Measurements from ENCODE around the gene NDUFA7.
"Not testable (repeated sequence)": the region's sequence is repeated elsewhere in the genome, so short reads cannot be mapped to it uniquely, and the experiment has no call there.

Gene NDUFA7

GRCh38 chr19:8321067-8321985 lies at the start of gene NDUFA7, which contains the start of gene RPS28:
NDUFA7 (minus strand) TSS chr19:8321375; CDS start chr19:8321358, 17 bp downstream.
RPS28 (plus strand) TSS chr19:8321496; CDS start chr19:8321531, 35 bp downstream.
- DNase-seq (ENCODE audit: low read depth in 2 of 2), result peak; percentile 95 to 97

- no peak for DNase-seq (ENCODE audit: low read depth in 2 of 2)
Measured at GRCh38 chr19:8370176-8371010, 49.2 kb upstream of the NDUFA7 start.

GRCh38 chr19:8367327-8368001 lies 46.3 kb upstream of the NDUFA7 start:
- no peak for DNase-seq (ENCODE audit: low read depth in 2 of 2)

GRCh38 chr19:8366961-8367326 lies 45.8 kb upstream of the NDUFA7 start:
- no peak for DNase-seq (ENCODE audit: low read depth in 2 of 2)

- DNase-seq (ENCODE audit: low read depth in 2 of 2), result no peak
Measured at GRCh38 chr19:8366121-8366581, 45.0 kb upstream of the NDUFA7 start.

- peak in 1 of 2 experiments; percentile 62 for DNase-seq (ENCODE audit: low read depth in 2 of 2)
Measured at GRCh38 chr19:8363803-8364771, 42.9 kb upstream of the NDUFA7 start, which contains the start of gene ANGPTL4. ANGPTL4 (plus strand) TSS chr19:8364155; CDS start chr19:8364322, 167 bp downstream.

- no peak for DNase-seq (ENCODE audit: low read depth in 2 of 2)
Measured at GRCh38 chr19:8361921-8362793, 41.0 kb upstream of the NDUFA7 start.

- DNase-seq (ENCODE audit: low read depth in 2 of 2), result no peak
Measured at GRCh38 chr19:8360196-8360595, 39.0 kb upstream of the NDUFA7 start.

GRCh38 chr19:8358948-8359347 lies 37.8 kb upstream of the NDUFA7 start:
- no peak for DNase-seq (ENCODE audit: low read depth in 2 of 2)

GRCh38 chr19:8357007-8357521 lies 35.9 kb upstream of the NDUFA7 start:
- no peak for DNase-seq (ENCODE audit: low read depth in 2 of 2)

GRCh38 chr19:8355631-8356402 lies 34.6 kb upstream of the NDUFA7 start:
- DNase-seq (ENCODE audit: low read depth in 2 of 2), result no peak

GRCh38 chr19:8352845-8353244 lies 31.7 kb upstream of the NDUFA7 start:
- DNase-seq (ENCODE audit: low read depth in 2 of 2), result not testable (repeated sequence)

- DNase-seq (ENCODE audit: low read depth in 2 of 2), result no peak
Measured at GRCh38 chr19:8352134-8352827, 31.1 kb upstream of the NDUFA7 start.

GRCh38 chr19:8349629-8350372 lies 28.6 kb upstream of the NDUFA7 start:
- not testable (repeated sequence) for DNase-seq (ENCODE audit: low read depth in 2 of 2)

- DNase-seq (ENCODE audit: low read depth in 2 of 2), result no peak
Measured at GRCh38 chr19:8343483-8343844, 22.3 kb upstream of the NDUFA7 start.

- DNase-seq (ENCODE audit: low read depth in 2 of 2), result peak; percentile 81 to 94
Measured at GRCh38 chr19:8342684-8343482, 21.7 kb upstream of the NDUFA7 start, which contains the start of gene KANK3. KANK3 (minus strand) TSS chr19:8343262; CDS start chr19:8337828, 5,434 bp downstream.

Data from stimulated activated CD4-positive, alpha-beta T cell treated with anti-CD3 and anti-CD28 coated beads, Interleukin-12 subunit alpha, Interleukin-12 subunit beta, amount 100 ng/mL, for 24 hours (primary cell).